HepG2 (cell line): ENCODE results near the gene PLEKHG2. TPM values are rescaled to one million over a fixed set of nuclear protein-coding genes. Genes with fewer than 3 reads are reported as not detected.

Experiments used
- CREB1 ChIP-seq, 2 experiments: fragments of 450-650 bp in 1 of 2; IDR thresholded peaks; 2 replicates each; pipeline ENCODE4 v1.6.1; 2016 to 2017; ENCODE audit warnings: control low read depth in 1 of 2, mild to moderate bottlenecking in 1 of 2, missing compliant biosample characterization in 1 of 2, missing genetic modification characterization in 1 of 2
- E2F5 ChIP-seq: sonication (generic); formaldehyde crosslinking; conservative IDR thresholded peaks from 2 replicates; pipeline ENCODE4 v1.4.0; 2020; ENCODE audit warnings: missing genetic modification reagents
- ELF4 ChIP-seq: sonication (generic); formaldehyde crosslinking; IDR thresholded peaks from 2 replicates; pipeline ENCODE4 v1.5.0; 2020; ENCODE audit warnings: missing genetic modification reagents, mild to moderate bottlenecking, moderate library complexity, borderline replicate concordance
- FOSL1 ChIP-seq: sonication (generic); formaldehyde crosslinking; IDR thresholded peaks from 2 replicates; pipeline ENCODE4 v1.9.0; 2021; ENCODE audit warnings: missing genetic modification reagents, borderline replicate concordance
- HDAC2 ChIP-seq: sonication (generic); formaldehyde crosslinking; IDR thresholded peaks from 2 replicates; pipeline ENCODE4 v1.4.0; 2020; ENCODE audit warnings: missing genetic modification reagents
- HDAC6 ChIP-seq: fragments of 200-600 bp; sonication (generic); IDR thresholded peaks from 2 replicates; pipeline ENCODE4 v1.7.0; 2017; ENCODE audit warnings: mild to moderate bottlenecking, antibody characterized with exemption, low read length, low read depth
- HIVEP1 ChIP-seq: sonication (generic); formaldehyde crosslinking; IDR thresholded peaks from 2 replicates; pipeline ENCODE4 v1.4.0; 2020; ENCODE audit warnings: mild to moderate bottlenecking, missing genetic modification reagents
- KDM5A ChIP-seq: fragments of 200-600 bp; sonication (generic); IDR thresholded peaks from 2 replicates; pipeline ENCODE4 v1.7.0; 2018; ENCODE audit warnings: antibody characterized with exemption, mild to moderate bottlenecking, low read length, borderline replicate concordance
- LBX2 ChIP-seq: sonication (generic); formaldehyde crosslinking; IDR thresholded peaks from 2 replicates; pipeline ENCODE4 v1.5.0; 2020; ENCODE audit warnings: missing genetic modification reagents, mild to moderate bottlenecking, borderline replicate concordance
- MYC ChIP-seq: sonication (generic); formaldehyde crosslinking; IDR thresholded peaks from 2 replicates; pipeline ENCODE4 v1.9.0; 2021; ENCODE audit warnings: missing genetic modification reagents, borderline replicate concordance
- NPAS2 ChIP-seq: sonication (generic); formaldehyde crosslinking; IDR thresholded peaks from 2 replicates; pipeline ENCODE4 v1.8.0; 2022; ENCODE audit warnings: mild to moderate bottlenecking, missing genetic modification reagents, borderline replicate concordance
- POLR2G ChIP-seq: fragments of 200-400 bp; formaldehyde crosslinking; IDR thresholded peaks from 2 replicates; pipeline ENCODE4 v1.6.1; 2018; ENCODE audit warnings: mild to moderate bottlenecking, low read depth, low read length, moderate library complexity
- SAP130 ChIP-seq: IDR thresholded peaks from 2 replicates; pipeline ENCODE4 v1.6.1; 2016; ENCODE audit warnings: low read depth
- SNAPC2 ChIP-seq: sonication (generic); formaldehyde crosslinking; IDR thresholded peaks from 2 replicates; pipeline ENCODE4 v1.8.1; 2022; ENCODE audit warnings: mild to moderate bottlenecking, missing genetic modification reagents
- SSRP1 ChIP-seq: IDR thresholded peaks from 2 replicates; pipeline ENCODE4 v1.6.1; 2016; ENCODE audit warnings: control low read depth
- TP53 ChIP-seq: sonication (generic); formaldehyde crosslinking; conservative IDR thresholded peaks from 2 replicates; pipeline ENCODE4 v1.4.0; 2020; ENCODE audit warnings: missing genetic modification reagents
- ZNF230 ChIP-seq: sonication (generic); formaldehyde crosslinking; IDR thresholded peaks from 2 replicates; pipeline ENCODE4 v1.4.0; 2020; ENCODE audit warnings: mild to moderate bottlenecking, missing genetic modification reagents
- ZNF30 ChIP-seq: sonication (generic); formaldehyde crosslinking; IDR thresholded peaks from 2 replicates; pipeline ENCODE4 v1.5.0; 2020; ENCODE audit warnings: mild to moderate bottlenecking, missing genetic modification reagents
- ZNF362 ChIP-seq: sonication (generic); formaldehyde crosslinking; IDR thresholded peaks from 2 replicates; pipeline ENCODE4 v1.4.0; 2020; ENCODE audit warnings: missing genetic modification reagents, mild to moderate bottlenecking, borderline replicate concordance
- ZNF552 ChIP-seq: sonication (generic); formaldehyde crosslinking; IDR thresholded peaks from 2 replicates; pipeline ENCODE4 v1.9.0; 2022; ENCODE audit warnings: missing genetic modification reagents, mild to moderate bottlenecking, borderline replicate concordance
- ZNF7 ChIP-seq: IDR thresholded peaks from 2 replicates; pipeline ENCODE4 v1.6.1; 2016; ENCODE audit warnings: missing biosample characterization, missing genetic modification reagents
- ZNF780A ChIP-seq: sonication (generic); formaldehyde crosslinking; IDR thresholded peaks from 2 replicates; pipeline ENCODE4 v1.8.0; 2022; ENCODE audit warnings: mild to moderate bottlenecking, missing genetic modification reagents, moderate library complexity
- ZNF841 ChIP-seq: sonication (generic); formaldehyde crosslinking; IDR thresholded peaks from 2 replicates; pipeline ENCODE4 v1.8.1; 2023; ENCODE audit warnings: missing genetic modification reagents, borderline replicate concordance
- ZSCAN9 ChIP-seq: IDR thresholded peaks from 2 replicates; pipeline ENCODE4 v1.6.1; 2016; ENCODE audit warnings: borderline replicate concordance
- polyA plus RNA-seq, 8 experiments: library from polyadenylated mRNA; depleted of rRNA in 3 of 8; stranded (reverse) in 7 of 8; unstranded in 1 of 8; fragments of >200 nt; fragmentation: Illumina TruSeq in 4 of 8; extraction: Trizol in 4 of 8; gene quantifications; 2 replicates each; pipeline versions ENCODE4 v1.2.1 to v1.2.3, GENCODE V29; 2011 to 2016; ENCODE audit warnings: low read depth in 4 of 8, missing spikeins in 1 of 8, mixed read lengths in 1 of 8; ENCODE audit not compliant: insufficient read depth in 1 of 8
- total RNA-seq, 5 experiments: library from RNA; depleted of rRNA; stranded (reverse); fragments of >200 nt; fragmentation: Illumina TruSeq; extraction: Trizol; gene quantifications; 2 replicates each; pipeline ENCODE4 v1.2.3, GENCODE V29; 2016; ENCODE audit warnings: low read depth in 1 of 5
- TF ChIP-seq, protein P1 (sequence below), 2 experiments: sonication (generic) in 1 of 2; formaldehyde crosslinking in 1 of 2; IDR thresholded peaks; 2 replicates each; pipeline versions ENCODE4 v1.5.1 to v1.6.1; 2011 to 2020; ENCODE audit warnings: borderline replicate concordance in 1 of 2, low read depth in 1 of 2, low read length in 1 of 2, mild to moderate bottlenecking in 1 of 2, missing genetic modification reagents in 1 of 2, moderate library complexity in 1 of 2

PLEKHG2 gene
- total and polyA plus RNA-seq, 2 of the 13 experiments (the other 11 are each of a cell fraction or from before 2014, with no cell fraction given): 3.6 to 6.8 TPM

DNA sequence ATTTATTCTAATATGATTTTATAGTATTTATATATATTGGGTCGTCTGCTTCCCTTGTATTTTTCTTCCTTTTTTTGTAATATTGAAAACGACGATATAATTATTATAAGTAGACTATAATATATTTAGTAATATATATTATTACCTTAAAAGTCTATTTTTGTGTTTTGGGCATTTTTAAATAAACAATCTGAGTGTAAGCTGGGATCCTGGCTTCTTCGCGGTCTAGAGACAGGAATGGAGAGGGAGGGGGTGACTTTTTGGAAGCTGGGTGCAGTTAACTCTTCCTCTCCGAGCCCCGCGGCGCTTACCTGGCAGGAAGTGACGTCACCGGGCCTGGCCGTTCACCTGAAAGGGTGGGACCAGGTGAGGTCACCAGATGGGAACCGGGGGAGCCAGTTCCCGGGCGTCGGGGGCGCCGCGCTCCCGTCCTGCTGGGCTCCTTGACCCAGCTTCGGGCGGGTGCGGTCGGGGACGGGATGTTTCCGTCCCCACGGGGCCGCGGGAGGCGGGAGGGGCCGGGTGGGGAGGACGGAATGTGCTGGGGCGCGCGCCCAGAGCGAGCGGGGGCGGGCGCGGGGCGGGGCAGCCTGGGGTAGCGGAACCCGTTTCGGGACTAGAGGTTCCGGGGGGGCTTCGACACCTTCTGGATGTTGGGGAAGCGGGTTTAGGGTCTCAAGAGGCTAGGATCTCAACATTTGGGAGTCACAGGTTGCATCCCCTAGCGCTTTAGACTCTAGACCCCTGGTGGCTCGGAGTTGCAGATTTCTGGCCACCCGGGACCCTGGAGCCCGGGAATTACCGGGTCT, 3.1 kb upstream of the PLEKHG2 start (continued):
- TF ChIP-seq, protein P1, sequence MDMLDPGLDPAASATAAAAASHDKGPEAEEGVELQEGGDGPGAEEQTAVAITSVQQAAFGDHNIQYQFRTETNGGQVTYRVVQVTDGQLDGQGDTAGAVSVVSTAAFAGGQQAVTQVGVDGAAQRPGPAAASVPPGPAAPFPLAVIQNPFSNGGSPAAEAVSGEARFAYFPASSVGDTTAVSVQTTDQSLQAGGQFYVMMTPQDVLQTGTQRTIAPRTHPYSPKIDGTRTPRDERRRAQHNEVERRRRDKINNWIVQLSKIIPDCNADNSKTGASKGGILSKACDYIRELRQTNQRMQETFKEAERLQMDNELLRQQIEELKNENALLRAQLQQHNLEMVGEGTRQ (IDR thresholded peaks at IDR 0.05; ENCODE audit: low read depth, low read length): no peak
- TF ChIP-seq, protein P1 (CRISPR knock-in tag; IDR thresholded peaks at IDR 0.05; ENCODE audit: borderline replicate concordance): no peak
- TF ChIP-seq SSRP1 (CRISPR knock-in tag) (no peak), ZNF552 (CRISPR knock-in tag) (no peak), SNAPC2 (CRISPR knock-in tag) (0 out of 2 replicates have a peak, but pooled peaks have one; percentile 29), KDM5A (no peak), ZNF841 (CRISPR knock-in tag) (no peak), ZNF780A (CRISPR knock-in tag) (no peak), ZNF362 (no peak), LBX2 (CRISPR knock-in tag) (no peak), HDAC6 (no peak), ZNF30 (CRISPR knock-in tag) (no peak), ZNF7 (no peak; the same call in 1 of the 2 replicates), ZNF230 (CRISPR knock-in tag) (no peak), ZSCAN9 (CRISPR knock-in tag) (no peak), NPAS2 (no peak), POLR2G (peak; percentile 86), ELF4 (CRISPR knock-in tag) (no peak), FOSL1 (no peak), E2F5 (no peak), TP53 (0 out of 2 replicates have a peak, but pooled peaks have one; percentile 6), MYC (CRISPR knock-in tag) (no peak; the same call in 1 of the 2 replicates), HIVEP1 (no peak), CREB1 (IDR thresholded peaks at IDR 0.05) (peak; percentile 98), CREB1 (CRISPR knock-in tag; IDR thresholded peaks at IDR 0.05) (peak; percentile 92), HDAC2 (CRISPR knock-in tag) (no peak), SAP130 (no peak)
